Hepatocyte (in vitro differentiated cells): ENCODE measurements around the gene PDE1C.

ENCODE experiments used
- EZH2 ChIP-seq: fragments of 200-600 bp; sonication (generic); IDR thresholded peaks from 2 replicates; pipeline ENCODE4 v1.6.1; 2016; ENCODE audit warnings: antibody characterized with exemption, mild to moderate bottlenecking, borderline replicate concordance
- TF ChIP-seq, protein P1 (sequence below): fragments of 200-600 bp; sonication (generic); IDR thresholded peaks from 2 replicates; pipeline ENCODE4 v1.5.1; 2016; ENCODE audit warnings: antibody characterized with exemption, mild to moderate bottlenecking; ENCODE audit not compliant: poor library complexity

DNA sequence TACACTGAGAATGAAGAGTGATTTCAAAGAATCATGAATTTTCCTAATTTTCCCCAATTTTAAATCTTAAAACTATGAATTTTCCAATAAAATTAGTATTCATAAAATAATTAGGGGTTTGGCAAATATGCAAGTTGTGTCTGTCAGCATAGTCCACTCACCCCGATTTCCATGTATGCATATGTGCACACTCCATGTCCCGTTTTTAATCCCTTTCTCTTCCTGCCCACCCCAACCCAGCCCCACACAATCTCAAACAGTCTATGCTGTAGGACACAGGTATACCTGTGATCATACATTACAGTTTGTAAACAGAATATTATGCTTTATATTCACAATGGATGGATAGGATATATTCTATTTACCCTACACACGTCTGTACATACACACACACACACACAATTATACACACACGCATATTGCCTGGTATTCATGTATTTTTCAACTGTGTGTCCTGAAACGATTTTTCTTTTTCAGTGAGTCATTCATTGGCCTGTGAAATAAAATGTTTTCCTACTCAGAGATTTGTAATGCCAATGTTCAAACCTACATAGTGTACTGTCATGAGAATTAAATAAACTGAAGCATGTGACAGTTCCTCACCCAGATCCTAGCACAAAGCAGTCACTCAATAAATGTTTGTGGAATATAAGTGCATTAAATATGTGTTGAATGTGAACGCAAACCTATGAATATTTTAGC, 144.3 kb downstream of the PDE1C start:
- TF ChIP-seq, protein P1, sequence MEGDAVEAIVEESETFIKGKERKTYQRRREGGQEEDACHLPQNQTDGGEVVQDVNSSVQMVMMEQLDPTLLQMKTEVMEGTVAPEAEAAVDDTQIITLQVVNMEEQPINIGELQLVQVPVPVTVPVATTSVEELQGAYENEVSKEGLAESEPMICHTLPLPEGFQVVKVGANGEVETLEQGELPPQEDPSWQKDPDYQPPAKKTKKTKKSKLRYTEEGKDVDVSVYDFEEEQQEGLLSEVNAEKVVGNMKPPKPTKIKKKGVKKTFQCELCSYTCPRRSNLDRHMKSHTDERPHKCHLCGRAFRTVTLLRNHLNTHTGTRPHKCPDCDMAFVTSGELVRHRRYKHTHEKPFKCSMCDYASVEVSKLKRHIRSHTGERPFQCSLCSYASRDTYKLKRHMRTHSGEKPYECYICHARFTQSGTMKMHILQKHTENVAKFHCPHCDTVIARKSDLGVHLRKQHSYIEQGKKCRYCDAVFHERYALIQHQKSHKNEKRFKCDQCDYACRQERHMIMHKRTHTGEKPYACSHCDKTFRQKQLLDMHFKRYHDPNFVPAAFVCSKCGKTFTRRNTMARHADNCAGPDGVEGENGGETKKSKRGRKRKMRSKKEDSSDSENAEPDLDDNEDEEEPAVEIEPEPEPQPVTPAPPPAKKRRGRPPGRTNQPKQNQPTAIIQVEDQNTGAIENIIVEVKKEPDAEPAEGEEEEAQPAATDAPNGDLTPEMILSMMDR = no peak
- no peak for TF ChIP-seq EZH2
